HepG2 (cell line): ENCODE measurements around the gene TUBB3. TPM values are rescaled to one million over a fixed set of nuclear protein-coding genes. Genes with fewer than 3 reads are reported as not detected.
A peak's percentile ranks its signal among the peaks of the same experiment; 100 is the strongest.

Source experiments
- ESRRA ChIP-seq: sonication (generic); formaldehyde crosslinking; IDR thresholded peaks from 2 replicates; pipeline ENCODE4 v1.5.1; 2020; ENCODE audit warnings: mild to moderate bottlenecking, low read depth, missing genetic modification reagents
- GATAD1 ChIP-seq: IDR thresholded peaks from 2 replicates; pipeline ENCODE4 v1.6.1; 2016; ENCODE audit warnings: missing genetic modification reagents, missing compliant biosample characterization
- NAIF1 ChIP-seq: sonication (generic); formaldehyde crosslinking; IDR thresholded peaks from 2 replicates; pipeline ENCODE4 v1.5.0; 2020; ENCODE audit warnings: mild to moderate bottlenecking, missing genetic modification reagents, borderline replicate concordance
- NFIC ChIP-seq: IDR thresholded peaks from 2 replicates; pipeline ENCODE4 v1.6.1; 2012; ENCODE audit warnings: mild to moderate bottlenecking, low read length, inconsistent platforms
- NFYC ChIP-seq: IDR thresholded peaks from 2 replicates; pipeline ENCODE4 v1.6.1; 2016; ENCODE audit warnings: missing genetic modification reagents, missing compliant biosample characterization
- SAP130 ChIP-seq: IDR thresholded peaks from 2 replicates; pipeline ENCODE4 v1.6.1; 2016; ENCODE audit warnings: low read depth
- SRSF9 ChIP-seq: fragments of 200-400 bp; formaldehyde crosslinking; IDR thresholded peaks from 2 replicates; pipeline ENCODE4 v1.6.1; 2018; ENCODE audit warnings: borderline replicate concordance, mild to moderate bottlenecking, low read depth, low read length; ENCODE audit not compliant: insufficient read depth, poor library complexity, severe bottlenecking
- ZNF737 ChIP-seq: sonication (generic); formaldehyde crosslinking; IDR thresholded peaks from 2 replicates; pipeline ENCODE4 v1.5.0; 2020; ENCODE audit warnings: missing genetic modification reagents, mild to moderate bottlenecking, borderline replicate concordance
- ZNF839 ChIP-seq: sonication (generic); formaldehyde crosslinking; IDR thresholded peaks from 2 replicates; pipeline ENCODE4 v1.4.0; 2020; ENCODE audit warnings: missing genetic modification reagents, mild to moderate bottlenecking, borderline replicate concordance
- polyA plus RNA-seq, 8 experiments: library from polyadenylated mRNA; depleted of rRNA in 3 of 8; stranded (reverse) in 7 of 8; unstranded in 1 of 8; fragments of >200 nt; fragmentation: Illumina TruSeq in 4 of 8; extraction: Trizol in 4 of 8; gene quantifications; 2 replicates each; pipeline versions ENCODE4 v1.2.1 to v1.2.3, GENCODE V29; 2011 to 2016; ENCODE audit warnings: low read depth in 4 of 8, missing spikeins in 1 of 8, mixed read lengths in 1 of 8; ENCODE audit not compliant: insufficient read depth in 1 of 8
- total RNA-seq, 5 experiments: library from RNA; depleted of rRNA; stranded (reverse); fragments of >200 nt; fragmentation: Illumina TruSeq; extraction: Trizol; gene quantifications; 2 replicates each; pipeline ENCODE4 v1.2.3, GENCODE V29; 2016; ENCODE audit warnings: low read depth in 1 of 5
- TF ChIP-seq, protein P1 (sequence below): sonication (generic); formaldehyde crosslinking; IDR thresholded peaks from 2 replicates; pipeline ENCODE4 v1.4.0; 2020; ENCODE audit warnings: mild to moderate bottlenecking, missing genetic modification reagents, borderline replicate concordance
- TF ChIP-seq, protein P2 (sequence below): sonication (generic); formaldehyde crosslinking; IDR thresholded peaks from 2 replicates; pipeline ENCODE4 v1.5.0; 2020; ENCODE audit warnings: mild to moderate bottlenecking, missing genetic modification reagents
- TF ChIP-seq, protein P3 (sequence below): sonication (generic); formaldehyde crosslinking; conservative IDR thresholded peaks from 2 replicates; pipeline ENCODE4 v1.4.0; 2020; ENCODE audit warnings: mild to moderate bottlenecking, missing genetic modification reagents, moderate library complexity
- TF ChIP-seq, protein P4 (sequence below): sonication (generic); formaldehyde crosslinking; IDR thresholded peaks from 2 replicates; pipeline ENCODE4 v1.8.1; 2023; ENCODE audit warnings: mild to moderate bottlenecking, inconsistent platforms, moderate library complexity, missing genetic modification reagents, borderline replicate concordance
- TF ChIP-seq, protein P5 (sequence below): sonication (generic); formaldehyde crosslinking; IDR thresholded peaks from 2 replicates; pipeline ENCODE4 v1.8.0; 2022; ENCODE audit warnings: mild to moderate bottlenecking, missing genetic modification reagents

Gene TUBB3
- total and polyA plus RNA-seq, 2 of the 13 experiments (the other 11 are each of a cell fraction or from before 2014, with no cell fraction given): 110 to 185 TPM

DNA sequence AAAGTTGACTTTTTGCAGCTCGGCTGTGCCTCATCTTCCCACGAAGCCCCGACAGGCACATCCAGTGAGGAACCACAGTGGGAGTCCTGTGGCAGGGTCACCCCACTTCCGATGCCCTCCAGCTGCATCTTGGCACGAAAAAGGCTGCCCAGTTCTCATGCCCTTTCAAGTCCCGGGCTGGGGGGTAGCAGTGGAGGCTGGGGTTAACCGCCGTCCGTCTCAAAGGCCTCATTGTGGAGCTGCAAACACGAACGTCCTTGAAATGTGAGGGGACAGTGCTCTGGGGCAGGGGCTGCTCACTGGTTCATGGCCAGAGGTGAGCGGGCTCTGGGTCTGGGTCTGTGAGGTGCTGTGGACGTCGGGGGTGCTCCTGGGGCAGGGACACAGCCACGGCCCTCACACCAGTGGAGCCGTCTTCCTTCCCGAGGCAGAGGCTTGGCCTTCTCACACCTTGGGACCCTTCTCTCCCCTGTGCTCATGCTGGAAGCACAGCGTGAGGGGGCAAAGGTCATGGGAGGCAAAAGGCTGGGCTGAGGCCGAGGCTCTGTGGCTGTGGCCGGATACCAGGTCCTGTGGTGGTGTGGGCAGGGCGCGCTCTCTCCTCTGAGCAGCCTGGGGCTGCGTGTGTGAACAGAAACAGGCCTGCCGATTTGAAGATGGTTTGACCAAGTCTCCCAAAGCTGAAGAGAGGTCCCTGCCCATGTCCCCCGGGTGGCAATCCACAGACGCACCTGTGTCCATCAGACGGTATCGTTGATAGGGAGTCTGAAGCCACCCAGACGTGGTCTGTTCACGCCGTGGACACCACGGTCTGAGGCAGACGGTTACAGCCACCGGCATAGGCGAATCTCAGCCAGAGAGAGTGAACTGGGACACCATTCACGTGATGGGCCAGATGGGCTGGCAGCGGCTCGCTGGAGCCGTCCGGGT is 7.6 kb upstream of the TUBB3 start (continued):
- TF ChIP-seq ZNF737 (CRISPR knock-in tag): peak; percentile 98
- no peak for TF ChIP-seq NFYC (CRISPR knock-in tag)
- TF ChIP-seq, protein P1, sequence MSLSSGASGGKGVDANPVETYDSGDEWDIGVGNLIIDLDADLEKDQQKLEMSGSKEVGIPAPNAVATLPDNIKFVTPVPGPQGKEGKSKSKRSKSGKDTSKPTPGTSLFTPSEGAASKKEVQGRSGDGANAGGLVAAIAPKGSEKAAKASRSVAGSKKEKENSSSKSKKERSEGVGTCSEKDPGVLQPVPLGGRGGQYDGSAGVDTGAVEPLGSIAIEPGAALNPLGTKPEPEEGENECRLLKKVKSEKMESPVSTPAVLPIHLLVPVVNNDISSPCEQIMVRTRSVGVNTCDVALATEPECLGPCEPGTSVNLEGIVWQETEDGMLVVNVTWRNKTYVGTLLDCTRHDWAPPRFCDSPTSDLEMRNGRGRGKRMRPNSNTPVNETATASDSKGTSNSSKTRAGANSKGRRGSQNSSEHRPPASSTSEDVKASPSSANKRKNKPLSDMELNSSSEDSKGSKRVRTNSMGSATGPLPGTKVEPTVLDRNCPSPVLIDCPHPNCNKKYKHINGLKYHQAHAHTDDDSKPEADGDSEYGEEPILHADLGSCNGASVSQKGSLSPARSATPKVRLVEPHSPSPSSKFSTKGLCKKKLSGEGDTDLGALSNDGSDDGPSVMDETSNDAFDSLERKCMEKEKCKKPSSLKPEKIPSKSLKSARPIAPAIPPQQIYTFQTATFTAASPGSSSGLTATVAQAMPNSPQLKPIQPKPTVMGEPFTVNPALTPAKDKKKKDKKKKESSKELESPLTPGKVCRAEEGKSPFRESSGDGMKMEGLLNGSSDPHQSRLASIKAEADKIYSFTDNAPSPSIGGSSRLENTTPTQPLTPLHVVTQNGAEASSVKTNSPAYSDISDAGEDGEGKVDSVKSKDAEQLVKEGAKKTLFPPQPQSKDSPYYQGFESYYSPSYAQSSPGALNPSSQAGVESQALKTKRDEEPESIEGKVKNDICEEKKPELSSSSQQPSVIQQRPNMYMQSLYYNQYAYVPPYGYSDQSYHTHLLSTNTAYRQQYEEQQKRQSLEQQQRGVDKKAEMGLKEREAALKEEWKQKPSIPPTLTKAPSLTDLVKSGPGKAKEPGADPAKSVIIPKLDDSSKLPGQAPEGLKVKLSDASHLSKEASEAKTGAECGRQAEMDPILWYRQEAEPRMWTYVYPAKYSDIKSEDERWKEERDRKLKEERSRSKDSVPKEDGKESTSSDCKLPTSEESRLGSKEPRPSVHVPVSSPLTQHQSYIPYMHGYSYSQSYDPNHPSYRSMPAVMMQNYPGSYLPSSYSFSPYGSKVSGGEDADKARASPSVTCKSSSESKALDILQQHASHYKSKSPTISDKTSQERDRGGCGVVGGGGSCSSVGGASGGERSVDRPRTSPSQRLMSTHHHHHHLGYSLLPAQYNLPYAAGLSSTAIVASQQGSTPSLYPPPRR: peak; percentile 82
- TF ChIP-seq, protein P2, sequence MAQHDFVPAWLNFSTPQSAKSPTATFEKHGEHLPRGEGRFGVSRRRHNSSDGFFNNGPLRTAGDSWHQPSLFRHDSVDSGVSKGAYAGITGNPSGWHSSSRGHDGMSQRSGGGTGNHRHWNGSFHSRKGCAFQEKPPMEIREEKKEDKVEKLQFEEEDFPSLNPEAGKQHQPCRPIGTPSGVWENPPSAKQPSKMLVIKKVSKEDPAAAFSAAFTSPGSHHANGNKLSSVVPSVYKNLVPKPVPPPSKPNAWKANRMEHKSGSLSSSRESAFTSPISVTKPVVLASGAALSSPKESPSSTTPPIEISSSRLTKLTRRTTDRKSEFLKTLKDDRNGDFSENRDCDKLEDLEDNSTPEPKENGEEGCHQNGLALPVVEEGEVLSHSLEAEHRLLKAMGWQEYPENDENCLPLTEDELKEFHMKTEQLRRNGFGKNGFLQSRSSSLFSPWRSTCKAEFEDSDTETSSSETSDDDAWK: no peak
- TF ChIP-seq, protein P3, sequence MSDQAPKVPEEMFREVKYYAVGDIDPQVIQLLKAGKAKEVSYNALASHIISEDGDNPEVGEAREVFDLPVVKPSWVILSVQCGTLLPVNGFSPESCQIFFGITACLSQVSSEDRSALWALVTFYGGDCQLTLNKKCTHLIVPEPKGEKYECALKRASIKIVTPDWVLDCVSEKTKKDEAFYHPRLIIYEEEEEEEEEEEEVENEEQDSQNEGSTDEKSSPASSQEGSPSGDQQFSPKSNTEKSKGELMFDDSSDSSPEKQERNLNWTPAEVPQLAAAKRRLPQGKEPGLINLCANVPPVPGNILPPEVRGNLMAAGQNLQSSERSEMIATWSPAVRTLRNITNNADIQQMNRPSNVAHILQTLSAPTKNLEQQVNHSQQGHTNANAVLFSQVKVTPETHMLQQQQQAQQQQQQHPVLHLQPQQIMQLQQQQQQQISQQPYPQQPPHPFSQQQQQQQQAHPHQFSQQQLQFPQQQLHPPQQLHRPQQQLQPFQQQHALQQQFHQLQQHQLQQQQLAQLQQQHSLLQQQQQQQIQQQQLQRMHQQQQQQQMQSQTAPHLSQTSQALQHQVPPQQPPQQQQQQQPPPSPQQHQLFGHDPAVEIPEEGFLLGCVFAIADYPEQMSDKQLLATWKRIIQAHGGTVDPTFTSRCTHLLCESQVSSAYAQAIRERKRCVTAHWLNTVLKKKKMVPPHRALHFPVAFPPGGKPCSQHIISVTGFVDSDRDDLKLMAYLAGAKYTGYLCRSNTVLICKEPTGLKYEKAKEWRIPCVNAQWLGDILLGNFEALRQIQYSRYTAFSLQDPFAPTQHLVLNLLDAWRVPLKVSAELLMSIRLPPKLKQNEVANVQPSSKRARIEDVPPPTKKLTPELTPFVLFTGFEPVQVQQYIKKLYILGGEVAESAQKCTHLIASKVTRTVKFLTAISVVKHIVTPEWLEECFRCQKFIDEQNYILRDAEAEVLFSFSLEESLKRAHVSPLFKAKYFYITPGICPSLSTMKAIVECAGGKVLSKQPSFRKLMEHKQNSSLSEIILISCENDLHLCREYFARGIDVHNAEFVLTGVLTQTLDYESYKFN (CRISPR knock-in tag): peak; percentile 91
- TF ChIP-seq NFIC: no peak
- TF ChIP-seq, protein P4, sequence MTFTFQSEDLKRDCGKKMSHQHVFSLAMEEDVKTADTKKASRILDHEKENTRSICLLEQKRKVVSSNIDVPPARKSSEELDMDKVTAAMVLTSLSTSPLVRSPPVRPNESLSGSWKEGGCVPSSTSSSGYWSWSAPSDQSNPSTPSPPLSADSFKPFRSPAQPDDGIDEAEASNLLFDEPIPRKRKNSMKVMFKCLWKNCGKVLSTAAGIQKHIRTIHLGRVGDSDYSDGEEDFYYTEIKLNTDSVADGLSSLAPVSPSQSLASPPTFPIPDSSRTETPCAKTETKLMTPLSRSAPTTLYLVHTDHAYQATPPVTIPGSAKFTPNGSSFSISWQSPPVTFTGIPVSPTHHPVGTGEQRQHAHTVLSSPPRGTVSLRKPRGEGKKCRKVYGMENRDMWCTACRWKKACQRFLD (CRISPR knock-in tag): peak; percentile 92
- peak; percentile 95; the same call in 1 of the 2 replicates for TF ChIP-seq ZNF839 (CRISPR knock-in tag)
- TF ChIP-seq, protein P5, sequence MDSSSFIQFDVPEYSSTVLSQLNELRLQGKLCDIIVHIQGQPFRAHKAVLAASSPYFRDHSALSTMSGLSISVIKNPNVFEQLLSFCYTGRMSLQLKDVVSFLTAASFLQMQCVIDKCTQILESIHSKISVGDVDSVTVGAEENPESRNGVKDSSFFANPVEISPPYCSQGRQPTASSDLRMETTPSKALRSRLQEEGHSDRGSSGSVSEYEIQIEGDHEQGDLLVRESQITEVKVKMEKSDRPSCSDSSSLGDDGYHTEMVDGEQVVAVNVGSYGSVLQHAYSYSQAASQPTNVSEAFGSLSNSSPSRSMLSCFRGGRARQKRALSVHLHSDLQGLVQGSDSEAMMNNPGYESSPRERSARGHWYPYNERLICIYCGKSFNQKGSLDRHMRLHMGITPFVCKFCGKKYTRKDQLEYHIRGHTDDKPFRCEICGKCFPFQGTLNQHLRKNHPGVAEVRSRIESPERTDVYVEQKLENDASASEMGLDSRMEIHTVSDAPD (CRISPR knock-in tag): peak; percentile 60
- TF ChIP-seq SRSF9: no peak
- TF ChIP-seq NAIF1: no peak
- peak; percentile 74 for TF ChIP-seq GATAD1 (CRISPR knock-in tag)
- TF ChIP-seq SAP130 (CRISPR knock-in tag): peak; percentile 69
- TF ChIP-seq ESRRA (CRISPR knock-in tag): peak; percentile 97
